ENCODE results near the gene NCR2. TPM values are rescaled to one million over a fixed set of nuclear protein-coding genes. Genes with fewer than 3 reads are reported as not detected.

Gene NCR2
- total RNA-seq, 2 experiments from 2014 or later: 0.82 to 1.00 TPM

- DNase-seq (no peak), ATAC-seq (ENCODE audit: low read depth) (no peak)
- no peaks in the 10 kb centered on the region for H3K9me3 Mint-ChIP-seq
- peaks cover 19% of the 10 kb centered on the region for H3K4me1 Mint-ChIP-seq
- H3K36me3 Mint-ChIP-seq: no peaks in the 10 kb centered on the region
- H3K27me3 Mint-ChIP-seq: peaks cover 46% of the 10 kb centered on the region
- no peak overlapping the region for H3K4me3 Mint-ChIP-seq
- H3K27ac Mint-ChIP-seq: no peak overlapping the region
- POLR2A ChIA-PET: no interaction called here
Measured at GRCh38 chr6:41315943-41316620, 19.3 kb upstream of the NCR2 start.

GRCh38 chr6:41318261-41318653 is 17.2 kb upstream of the NCR2 start:
- no peak for DNase-seq
- no peak for ATAC-seq (ENCODE audit: low read depth)
- H3K9me3 Mint-ChIP-seq: no peaks in the 10 kb centered on the region
- no peak overlapping the region for H3K27ac Mint-ChIP-seq
- H3K36me3 Mint-ChIP-seq: no peaks in the 10 kb centered on the region
- H3K4me3 Mint-ChIP-seq: peak overlapping the region; percentile 60
- H3K4me1 Mint-ChIP-seq: peaks cover 19% of the 10 kb centered on the region
- POLR2A ChIA-PET: interaction anchor here (4.4 kb wide), 1 partner anchor 16 kb away, joined by 37 read pairs; the partner anchor contains the start of gene NCR2
- peaks cover 29% of the 10 kb centered on the region for H3K27me3 Mint-ChIP-seq

- Mint-ChIP-seq H3K4me3 (peak overlapping the region; percentile 60), H3K36me3 (no peaks in the 10 kb centered on the region), H3K27me3 (peaks cover 28% of the 10 kb centered on the region), H3K9me3 (no peaks in the 10 kb centered on the region), H3K4me1 (peaks cover 19% of the 10 kb centered on the region), H3K27ac (peak overlapping the region; percentile 80)
- POLR2A ChIA-PET: interaction anchor here (1.1 to 4.4 kb wide), 4 partner anchors 15 to 246 kb away, joined by 4 to 37 read pairs (median 7); partner anchors contain the start of genes NCR2 and NFYA
- DNase-seq (peak; percentile 90), ATAC-seq (ENCODE audit: low read depth) (peak; percentile 97)
Measured at GRCh38 chr6:41318654-41319565, 16.5 kb upstream of the NCR2 start.

GRCh38 chr6:41321183-41321582 is 14.2 kb upstream of the NCR2 start:
- Mint-ChIP-seq H3K9me3 (no peaks in the 10 kb centered on the region), H3K4me3 (no peak overlapping the region), H3K27ac (no peak overlapping the region), H3K4me1 (peaks cover 19% of the 10 kb centered on the region), H3K36me3 (no peaks in the 10 kb centered on the region), H3K27me3 (peaks cover 22% of the 10 kb centered on the region)
- POLR2A ChIA-PET: interaction anchor here (1.0 to 4.4 kb wide), 2 partner anchors 13 to 245 kb away, joined by 3 to 37 read pairs; partner anchors contain the start of gene NCR2
- DNase-seq (no peak), ATAC-seq (ENCODE audit: low read depth) (no peak)

- Mint-ChIP-seq H3K4me3 (no peak overlapping the region), H3K4me1 (peaks cover 3% of the 10 kb centered on the region), H3K27ac (no peak overlapping the region), H3K36me3 (no peaks in the 10 kb centered on the region), H3K27me3 (peaks cover 38% of the 10 kb centered on the region), H3K9me3 (no peaks in the 10 kb centered on the region)
- ATAC-seq (ENCODE audit: low read depth): no peak
- POLR2A ChIA-PET: no interaction called here
- no peak for DNase-seq
Measured at GRCh38 chr6:41325446-41326066, 9.9 kb upstream of the NCR2 start.

GRCh38 chr6:41326092-41326491 is 9.3 kb upstream of the NCR2 start:
- ATAC-seq (ENCODE audit: low read depth) (no peak), DNase-seq (no peak)
- no peak overlapping the region for H3K27ac Mint-ChIP-seq
- POLR2A ChIA-PET: no interaction called here
- H3K36me3 Mint-ChIP-seq: no peaks in the 10 kb centered on the region
- peaks cover 3% of the 10 kb centered on the region for H3K4me1 Mint-ChIP-seq
- H3K9me3 Mint-ChIP-seq: no peaks in the 10 kb centered on the region
- no peak overlapping the region for H3K4me3 Mint-ChIP-seq
- peaks cover 38% of the 10 kb centered on the region for H3K27me3 Mint-ChIP-seq

- Mint-ChIP-seq H3K36me3 (no peaks in the 10 kb centered on the region), H3K9me3 (no peaks in the 10 kb centered on the region), H3K4me3 (no peak overlapping the region), H3K27ac (no peak overlapping the region), H3K4me1 (peaks cover 13% of the 10 kb centered on the region), H3K27me3 (peaks cover 38% of the 10 kb centered on the region)
- DNase-seq (no peak), ATAC-seq (ENCODE audit: low read depth) (no peak)
- POLR2A ChIA-PET: no interaction called here
Measured at GRCh38 chr6:41327177-41327576, 8.2 kb upstream of the NCR2 start.

- Mint-ChIP-seq H3K9me3 (no peaks in the 10 kb centered on the region), H3K4me3 (peak overlapping the region; percentile 21), H3K36me3 (no peaks in the 10 kb centered on the region), H3K27ac (peak overlapping the region; percentile 97), H3K27me3 (peaks cover 20% of the 10 kb centered on the region), H3K4me1 (peaks cover 54% of the 10 kb centered on the region)
- DNase-seq: no peak
- POLR2A ChIA-PET: interaction anchor here (2.0 to 5.5 kb wide), 3 partner anchors 11 to 402 kb away, joined by 5 to 37 read pairs (median 12); no protein-coding TSS in a partner anchor
- ATAC-seq (ENCODE audit: low read depth): no peak
Measured at GRCh38 chr6:41331401-41332150, 3.8 kb upstream of the NCR2 start.

- peaks cover 14% of the 10 kb centered on the region for H3K27me3 Mint-ChIP-seq
- H3K27ac Mint-ChIP-seq: peak overlapping the region; percentile 97
- H3K9me3 Mint-ChIP-seq: no peaks in the 10 kb centered on the region
- H3K4me3 Mint-ChIP-seq: no peak overlapping the region
- ATAC-seq (ENCODE audit: low read depth) (no peak), DNase-seq (no peak)
- POLR2A ChIA-PET: interaction anchor here (1.0 to 5.5 kb wide), 6 partner anchors 12 to 402 kb away, joined by 3 to 91 read pairs (median 10); partner anchors contain the start of gene TREML2
- H3K36me3 Mint-ChIP-seq: no peaks in the 10 kb centered on the region
- peaks cover 57% of the 10 kb centered on the region for H3K4me1 Mint-ChIP-seq
Measured at GRCh38 chr6:41332241-41332640, 3.2 kb upstream of the NCR2 start.

GRCh38 chr6:41332842-41333736 is 2.3 kb upstream of the NCR2 start:
- POLR2A ChIA-PET: interaction anchor here (1.0 to 5.5 kb wide), 12 partner anchors 9 to 401 kb away, joined by 3 to 91 read pairs (median 8); partner anchors contain the start of genes NFYA, OARD1 and TREML2
- Mint-ChIP-seq H3K27ac (peak overlapping the region; percentile 97), H3K36me3 (no peaks in the 10 kb centered on the region), H3K27me3 (peaks cover 7% of the 10 kb centered on the region), H3K4me3 (peak overlapping the region; percentile 61), H3K9me3 (no peaks in the 10 kb centered on the region), H3K4me1 (peaks cover 57% of the 10 kb centered on the region)
- DNase-seq (no peak), ATAC-seq (ENCODE audit: low read depth) (peak; percentile 0)

- Mint-ChIP-seq H3K4me3 (peak overlapping the region; percentile 61), H3K27ac (peak overlapping the region; percentile 97), H3K27me3 (no peaks in the 10 kb centered on the region), H3K4me1 (peaks cover 56% of the 10 kb centered on the region), H3K9me3 (no peaks in the 10 kb centered on the region), H3K36me3 (no peaks in the 10 kb centered on the region)
- peak; percentile 43 for DNase-seq
- no peak for ATAC-seq (ENCODE audit: low read depth)
- POLR2A ChIA-PET: interaction anchor here (0.6 to 5.5 kb wide), 13 partner anchors 8 to 399 kb away, joined by 3 to 91 read pairs (median 7); partner anchors contain the start of genes NFYA, OARD1 and TREML2
Measured at GRCh38 chr6:41334482-41335040, 847 bp upstream of the NCR2 start.
